Stimulated activated CD4-positive, alpha-beta T cell treated with anti-CD3 and anti-CD28 coated beads, Interleukin-12 subunit alpha, Interleukin-12 subunit beta, amount 100 ng/mL, for 48 hours (primary cell): ENCODE results near the gene IFITM1.
"Not testable (repeated sequence)": the region's sequence is repeated elsewhere in the genome, so short reads cannot be mapped to it uniquely, and the experiment has no call there.

ENCODE experiments used
- DNase-seq, 3 donors: peaks; one replicate each; pipeline ENCODE4 v3.0.0-alpha.2; 2020; ENCODE audit warnings: low read depth in 2 of 3, low spot score in 1 of 3

The IFITM1 gene

GRCh38 chr11:340539-341512, 27.0 kb downstream of the IFITM1 start:
- no peak for DNase-seq

- no peak for DNase-seq
Observed at GRCh38 chr11:342328-342727, 28.5 kb downstream of the IFITM1 start.

GRCh38 chr11:344836-345578, 31.2 kb downstream of the IFITM1 start:
- DNase-seq, result no peak

- no peak for DNase-seq
Observed at GRCh38 chr11:346529-346928, 32.7 kb downstream of the IFITM1 start.

- not testable (repeated sequence) for DNase-seq
Observed at GRCh38 chr11:349270-349954, 35.6 kb downstream of the IFITM1 start.

GRCh38 chr11:350033-350722, 36.3 kb downstream of the IFITM1 start:
- not testable (repeated sequence) for DNase-seq

GRCh38 chr11:350723-351255, 36.9 kb downstream of the IFITM1 start:
- DNase-seq, result no peak

GRCh38 chr11:351411-351810, 37.6 kb downstream of the IFITM1 start:
- DNase-seq, result no peak

- DNase-seq, result no peak
Observed at GRCh38 chr11:352456-353031, 38.7 kb downstream of the IFITM1 start.

GRCh38 chr11:353179-353873, 39.5 kb downstream of the IFITM1 start:
- DNase-seq, result no peak

GRCh38 chr11:355581-356458, 42.0 kb downstream of the IFITM1 start:
- peak; percentile 74 to 82 (median 82) for DNase-seq

- DNase-seq, result no peak
Observed at GRCh38 chr11:356610-357009, 42.8 kb downstream of the IFITM1 start.

GRCh38 chr11:357582-357981, 43.7 kb downstream of the IFITM1 start:
- DNase-seq, result no peak

GRCh38 chr11:358129-358800, 44.4 kb downstream of the IFITM1 start:
- no peak for DNase-seq

GRCh38 chr11:359181-359714, 45.4 kb downstream of the IFITM1 start:
- peak in 1 of 3 donors; percentile 18 for DNase-seq

GRCh38 chr11:360326-361280, 46.8 kb downstream of the IFITM1 start:
- DNase-seq, result no peak
